T-helper 2 cell treated with Interferon-gamma antibody and Interleukin-4, amounts not matched to agents 100 ng/mL and 5 ng/mL, for 36 hours (primary cell): Measurements from ENCODE around the gene C20orf96. TPM values are rescaled to one million over a fixed set of nuclear protein-coding genes. Genes with fewer than 3 reads are reported as not detected.
"Not testable (repeated sequence)": the region's sequence is repeated elsewhere in the genome, so short reads cannot be mapped to it uniquely, and the experiment has no call there.

Experiments
- intact Hi-C: fragments of 100-400 bp; cut with micrococcal nuclease; formaldehyde crosslinking; loops from one replicate; pipeline ENCODE4 v1.15.1; 2023
- total RNA-seq: library from RNA; stranded (reverse); gene quantifications from 2 replicates; pipeline ENCODE4 v1.2.3, GENCODE V29; 2022

Gene C20orf96
- total RNA-seq, 1 donor from 2014 or later, result 6.8 TPM

DNA sequence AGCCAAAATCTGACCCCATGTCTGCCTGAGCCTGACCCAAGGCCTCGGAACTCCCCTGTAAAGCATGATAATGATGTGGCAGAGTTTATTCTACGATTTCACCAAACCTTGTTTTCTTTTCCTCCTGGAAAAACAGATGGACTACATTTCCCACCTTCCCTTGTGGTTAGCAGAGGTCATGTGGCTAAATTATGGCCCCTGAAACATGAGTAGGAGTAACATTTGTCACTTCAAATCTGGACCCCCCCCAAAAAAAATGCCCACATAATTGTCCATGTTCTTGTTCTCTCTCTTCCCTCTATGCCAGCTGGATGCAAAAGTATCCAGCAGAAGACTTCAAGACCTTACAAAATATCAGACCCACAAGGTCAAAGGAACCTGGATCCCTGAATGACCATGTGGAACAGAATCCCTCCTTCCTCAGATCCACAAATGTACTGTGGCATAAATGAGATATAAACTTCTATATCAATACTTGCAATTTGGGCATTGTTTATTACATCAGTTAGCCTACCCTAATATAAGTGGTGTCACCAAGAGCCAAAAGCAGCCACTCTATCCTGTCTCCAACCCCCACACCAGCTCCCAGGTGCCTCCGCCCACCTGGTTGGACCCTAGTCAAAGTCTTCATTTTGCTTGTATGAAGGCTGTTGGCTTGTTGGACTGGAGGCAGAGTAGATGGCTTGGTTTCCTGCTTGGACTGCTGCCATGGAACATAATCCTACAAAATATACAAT, 1.4 kb downstream of the C20orf96 start:
- intact Hi-C loops, result no loop called here

DNA sequence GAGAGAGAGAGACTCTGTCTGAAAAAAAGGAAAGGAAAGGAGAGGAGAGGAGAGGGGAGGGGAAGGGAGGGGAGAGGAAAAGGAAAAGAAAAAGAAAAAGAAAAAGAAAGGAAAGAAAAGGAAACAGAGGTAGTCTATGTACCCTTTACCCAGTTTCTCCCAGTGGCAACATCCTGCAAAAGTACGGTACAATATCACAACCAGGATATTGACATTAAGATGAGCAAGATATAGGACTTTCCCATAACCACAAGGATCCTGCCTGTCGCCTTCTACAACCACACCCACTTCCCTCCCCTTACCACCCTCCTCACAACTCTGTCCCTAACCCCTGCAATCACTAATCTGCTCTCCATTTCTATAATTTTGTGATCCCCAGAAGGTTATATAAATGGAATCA, 4.0 kb downstream of the C20orf96 start:
- intact Hi-C loops, result no loop called here

DNA sequence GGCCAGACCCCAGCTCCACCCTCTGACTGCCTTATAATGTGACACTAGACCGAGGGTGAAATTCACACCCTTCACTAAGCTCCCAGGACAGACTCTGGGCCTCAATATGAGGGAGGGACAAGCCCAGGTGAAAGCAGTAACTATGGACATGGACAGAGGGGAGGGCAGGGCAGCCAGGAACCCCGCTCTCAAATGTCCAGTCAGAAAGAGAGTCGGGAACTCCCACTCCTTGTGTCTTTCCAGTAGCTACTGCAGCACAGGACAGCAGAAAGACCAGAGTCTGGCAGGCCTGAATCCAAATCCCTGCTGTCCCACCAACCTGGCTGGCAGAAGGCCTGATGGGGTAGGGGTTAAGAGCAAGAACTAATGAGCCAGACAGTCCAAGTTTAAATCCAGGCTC, 6.4 kb downstream of the C20orf96 start:
- intact Hi-C loops, result no loop called here

DNA sequence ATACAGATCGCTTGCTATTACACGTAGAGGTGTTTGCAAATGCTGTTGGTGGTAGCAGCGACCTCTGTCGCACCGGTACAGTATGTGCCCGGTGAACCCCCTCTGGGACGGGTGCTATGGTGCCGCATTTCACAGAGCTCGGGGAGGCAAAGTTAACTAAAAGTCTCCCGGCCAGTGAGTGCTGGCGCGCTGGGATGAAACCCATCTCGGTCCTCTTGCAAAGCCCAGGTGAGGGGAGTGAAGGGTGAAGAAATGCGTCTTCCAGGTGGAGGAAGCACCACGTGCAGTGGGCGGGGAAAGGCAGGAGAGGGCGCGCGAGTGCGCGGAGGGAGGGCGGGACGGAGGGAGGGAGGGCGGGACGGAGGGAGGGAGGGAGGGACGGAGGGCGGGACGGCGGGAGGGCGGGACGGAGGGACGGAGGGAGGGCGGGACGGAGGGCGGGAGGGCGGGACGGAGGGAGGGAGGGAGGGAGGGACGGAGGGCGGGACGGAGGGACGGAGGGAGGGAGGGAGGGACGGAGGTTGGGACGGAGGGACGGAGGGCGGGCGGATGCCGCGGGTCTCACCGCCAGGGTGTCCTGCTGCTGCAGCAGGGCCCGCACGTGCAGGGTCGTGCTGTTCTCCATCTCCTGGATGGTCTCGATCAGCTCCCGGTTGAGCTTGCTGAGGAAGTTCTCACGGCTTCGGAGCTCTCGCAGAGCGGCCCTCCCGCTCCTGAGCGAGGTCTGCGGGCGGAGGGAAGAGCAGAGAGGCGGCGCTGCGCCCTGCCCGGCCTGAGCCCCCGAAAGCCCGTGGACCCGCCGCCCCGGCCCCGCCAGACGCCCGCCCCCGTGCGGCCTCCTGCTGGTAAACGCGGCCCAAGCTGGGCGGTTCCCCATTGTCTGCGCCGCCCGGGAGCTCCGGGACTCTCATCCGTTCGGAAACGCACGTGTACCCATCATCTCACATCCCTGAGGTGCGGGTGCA, 11.7 kb downstream of the C20orf96 start:
- intact Hi-C loops, result no loop called here

DNA sequence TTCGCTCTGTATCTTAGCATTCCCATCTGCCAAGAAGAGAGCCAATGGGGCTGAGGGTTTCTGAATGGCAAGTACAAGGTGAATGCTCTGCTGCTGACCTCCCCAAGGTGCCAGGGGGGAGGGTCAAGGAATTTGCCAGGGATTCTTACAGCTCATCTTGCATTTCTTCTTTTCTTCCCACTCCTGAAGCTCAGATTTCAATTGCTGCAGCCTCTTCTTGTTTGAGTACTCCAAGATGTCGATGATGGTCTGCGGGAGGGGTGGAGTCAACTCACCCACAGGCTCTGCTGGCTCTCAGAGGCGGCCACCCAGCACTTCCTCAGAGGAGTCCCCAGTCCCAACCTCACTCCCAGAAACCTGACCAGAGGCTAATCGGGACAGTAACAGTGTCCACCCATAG, 12.4 kb downstream of the C20orf96 start:
- intact Hi-C loops, result no loop called here

DNA sequence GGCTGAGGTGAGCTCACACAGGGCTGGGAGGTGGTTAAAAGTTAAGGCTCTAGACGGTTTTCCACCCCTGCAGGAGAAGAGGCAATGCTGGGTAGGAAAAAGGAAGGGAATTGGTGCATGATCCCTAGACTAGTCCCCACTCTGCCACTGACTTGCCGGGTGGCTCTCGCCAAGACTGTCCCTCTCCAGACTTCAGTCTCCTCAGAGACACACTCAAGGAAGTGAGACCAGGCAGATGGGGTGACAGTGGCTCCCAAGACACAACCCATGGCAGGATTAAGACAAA, 13.1 kb downstream of the C20orf96 start:
- intact Hi-C loops, result no loop called here

DNA sequence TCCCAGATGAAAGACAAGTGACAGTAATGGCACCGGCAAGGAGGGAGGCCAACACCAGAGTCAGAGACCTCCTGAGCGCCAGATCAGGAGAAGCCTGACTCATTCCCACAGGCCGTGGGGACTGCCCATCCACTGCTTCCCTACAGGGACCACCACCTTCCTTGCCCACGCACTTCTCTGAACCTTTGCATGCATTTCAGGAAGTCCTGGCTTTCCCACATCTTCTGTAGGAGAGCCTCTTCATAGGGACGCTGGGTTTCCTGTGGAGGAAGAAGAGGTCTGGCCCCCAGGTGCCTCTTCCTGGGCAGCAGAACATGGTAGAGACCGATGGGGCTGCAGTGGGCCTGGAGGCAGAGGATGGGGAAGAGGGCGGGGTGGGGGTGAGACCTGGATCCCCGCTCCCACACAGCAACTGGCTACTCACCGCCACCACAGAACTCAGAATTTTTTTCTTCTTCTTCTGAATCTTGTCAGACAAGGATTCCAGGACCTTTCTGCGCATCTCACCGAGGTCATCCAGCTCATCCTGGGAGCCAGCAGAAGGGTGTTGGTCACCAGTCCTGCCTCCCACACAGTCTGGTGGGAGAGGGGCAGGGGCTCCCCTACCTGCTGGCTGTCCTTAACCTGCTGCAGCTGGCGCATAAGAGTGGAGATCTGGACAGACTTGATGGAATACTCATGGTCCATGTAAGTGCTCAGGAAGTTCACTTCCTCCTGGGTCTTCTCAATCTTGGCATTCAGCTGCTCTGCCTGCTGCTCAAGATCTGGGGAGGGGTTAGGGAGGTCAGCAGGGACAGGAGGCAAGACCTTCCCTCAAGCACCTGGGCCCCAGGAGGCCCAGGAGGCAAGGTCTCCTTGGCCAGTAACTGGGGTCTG, 13.7 kb downstream of the C20orf96 start:
- intact Hi-C loops, result no loop called here

DNA sequence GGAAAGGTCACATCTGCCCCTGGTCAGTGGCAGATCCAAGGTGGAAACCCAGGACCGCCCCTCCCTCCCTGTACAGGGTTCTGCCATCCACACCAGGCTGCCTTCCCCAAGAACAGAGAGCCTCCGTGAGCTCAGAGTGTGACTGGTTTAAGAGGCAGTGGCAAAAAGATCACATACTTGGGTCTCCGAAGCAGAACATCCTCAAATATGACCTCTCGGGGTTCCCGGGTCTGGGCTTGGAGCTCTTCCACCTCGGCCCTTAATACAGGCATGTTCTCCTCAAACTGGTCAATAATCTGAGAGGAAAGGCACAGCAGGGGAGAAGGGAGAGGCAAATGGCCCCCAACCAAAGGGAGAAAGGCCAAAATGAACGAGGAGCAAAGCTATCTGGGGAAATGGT, 14.8 kb downstream of the C20orf96 start:
- intact Hi-C loops, result no loop called here

DNA sequence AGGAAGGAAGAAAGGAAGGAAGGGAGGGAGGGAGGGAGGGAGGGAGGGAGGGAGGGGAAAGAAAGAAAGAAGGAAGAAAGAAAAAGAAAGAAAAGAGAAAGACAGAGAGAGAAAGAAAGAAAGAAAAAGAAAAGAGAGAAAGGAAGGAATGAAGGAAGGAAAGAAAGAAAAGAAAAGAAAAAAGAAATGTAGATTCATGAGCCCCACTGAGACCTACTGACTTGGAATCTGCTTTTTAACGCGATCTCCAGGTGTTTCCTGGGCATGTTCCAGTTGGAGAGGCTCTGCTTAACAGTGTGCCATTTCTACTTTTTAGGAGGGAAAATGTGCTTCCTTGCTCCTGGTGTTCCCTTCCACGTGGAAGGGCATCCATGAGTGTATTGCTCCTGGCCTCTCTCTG, 16.7 kb downstream of the C20orf96 start:
- intact Hi-C loops, result no loop called here

DNA sequence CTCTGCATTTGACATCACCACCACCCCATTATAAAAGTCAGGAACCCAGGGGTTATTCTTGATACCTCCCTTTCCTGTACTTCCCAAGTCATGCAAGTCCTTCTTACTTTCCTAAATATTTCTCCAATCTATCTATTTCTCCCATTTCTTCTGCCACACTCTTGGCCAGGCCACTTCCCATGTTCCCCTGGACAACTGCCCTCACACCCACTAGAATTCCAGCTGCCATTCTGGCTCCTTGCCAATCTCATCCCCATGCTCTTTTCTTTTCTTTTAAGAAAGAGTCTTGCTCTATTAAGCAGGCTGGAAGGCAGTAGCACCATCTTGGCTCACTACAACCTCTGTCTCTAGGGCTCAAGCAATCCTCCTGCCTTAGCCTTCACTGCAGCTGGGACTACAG, 17.8 kb downstream of the C20orf96 start:
- intact Hi-C loops, result no loop called here

DNA sequence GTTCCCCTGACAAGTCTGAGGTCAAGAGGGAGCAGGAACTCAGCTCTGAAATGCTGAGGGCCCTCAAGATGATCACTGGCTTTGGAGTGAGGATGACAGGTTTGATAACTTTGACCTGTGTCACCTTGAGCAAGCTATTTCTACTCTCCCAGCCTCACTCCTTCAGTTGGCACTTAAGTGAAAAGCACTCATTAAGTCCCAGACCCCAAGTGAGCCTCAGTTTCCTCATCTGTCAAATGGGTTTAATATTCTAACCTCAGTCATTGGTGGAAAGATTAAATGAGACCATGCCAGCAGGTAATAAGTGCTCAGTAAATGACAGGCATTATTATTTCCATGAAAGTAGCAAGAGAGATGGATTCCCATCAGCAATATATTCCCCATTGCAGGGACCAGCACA, 19.0 kb downstream of the C20orf96 start:
- intact Hi-C loops, result no loop called here

DNA sequence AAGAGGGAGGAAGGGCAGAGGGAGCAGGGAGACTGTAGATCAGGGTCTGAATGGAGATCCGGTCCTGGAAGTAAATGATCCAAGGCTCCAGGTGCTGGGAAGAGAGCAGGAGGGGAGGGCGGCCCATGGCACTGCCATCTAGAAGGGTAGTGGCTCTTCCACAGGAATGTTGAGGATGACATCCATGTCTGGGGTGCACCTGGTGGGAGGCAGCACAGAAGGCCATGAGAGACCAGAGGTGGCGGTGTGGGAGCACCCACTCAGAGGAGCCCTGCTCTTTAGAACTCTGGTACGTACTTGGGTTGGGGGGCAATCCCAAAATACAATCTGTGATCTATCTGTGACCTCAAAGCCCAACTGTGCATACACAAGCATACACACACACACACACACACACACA, 19.5 kb downstream of the C20orf96 start:
- intact Hi-C loops, result no loop called here

DNA sequence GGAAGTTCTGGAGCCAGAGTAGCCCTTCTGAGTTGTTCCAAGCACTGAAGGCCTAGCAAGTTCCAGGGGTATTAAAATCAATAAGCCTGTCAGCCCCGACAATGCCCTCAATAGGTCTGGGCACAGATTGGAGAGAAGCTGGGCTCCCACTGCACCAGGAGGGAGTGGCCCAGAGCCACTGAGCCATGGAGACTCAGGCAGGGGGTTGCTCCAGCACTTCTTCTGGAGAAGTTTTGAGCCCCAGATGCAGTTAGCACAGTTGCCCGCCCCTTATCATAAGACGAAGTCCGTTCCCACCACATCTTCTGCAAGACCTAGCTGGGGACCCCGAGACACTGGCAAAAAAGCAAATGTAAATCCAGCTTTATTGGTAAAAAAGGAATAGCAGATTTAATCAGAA, 20.0 kb downstream of the C20orf96 start:
- intact Hi-C loops, result no loop called here

DNA sequence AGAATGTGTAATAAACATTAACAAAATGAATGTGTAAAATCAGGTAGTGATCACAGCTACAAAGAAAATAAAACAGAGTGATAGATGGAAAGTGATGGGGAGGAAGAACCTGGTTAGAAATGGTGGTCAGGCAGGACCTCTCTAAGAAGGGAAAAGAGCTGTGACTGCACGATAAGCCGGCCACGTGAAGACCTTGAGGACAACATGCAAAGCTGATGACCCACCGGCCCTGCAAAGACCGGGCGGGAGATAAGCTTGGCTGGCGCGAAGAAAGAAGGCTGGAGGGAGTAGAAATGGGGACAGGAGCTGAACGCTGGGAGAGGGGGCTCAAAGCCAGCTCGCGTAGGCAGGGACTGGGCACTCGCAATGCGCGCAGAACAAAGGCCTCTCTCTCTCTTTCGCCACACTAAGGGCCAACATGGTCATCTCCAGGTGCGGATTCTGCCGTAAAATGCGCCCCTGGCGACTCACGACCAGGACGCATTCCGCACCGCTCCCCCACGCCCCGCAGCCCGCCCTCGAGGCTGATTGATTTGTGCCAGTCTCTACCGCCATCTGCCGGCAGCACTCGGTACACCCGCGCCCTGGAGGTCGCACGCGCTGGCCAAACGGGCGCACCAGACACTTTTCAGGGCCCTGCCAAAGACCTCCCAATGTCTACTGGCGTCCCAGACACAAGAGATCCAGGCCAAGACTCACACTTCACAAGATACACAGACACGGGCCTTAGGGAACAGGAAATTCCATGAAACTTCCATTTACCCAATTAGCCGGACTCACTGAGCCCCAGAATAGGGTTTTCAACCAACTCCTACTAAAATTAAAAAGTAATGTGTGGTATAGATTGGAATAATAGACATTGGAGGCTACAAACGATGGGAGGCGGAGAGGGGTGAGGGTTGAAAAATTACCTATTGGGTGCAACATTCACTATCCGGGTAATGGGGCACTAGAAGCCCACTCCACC, 23.7 kb downstream of the C20orf96 start:
- intact Hi-C loops, result loop anchor here (1.0 kb wide), 2 partner anchors 58 to 63 kb away; no protein-coding TSS in a partner anchor

DNA sequence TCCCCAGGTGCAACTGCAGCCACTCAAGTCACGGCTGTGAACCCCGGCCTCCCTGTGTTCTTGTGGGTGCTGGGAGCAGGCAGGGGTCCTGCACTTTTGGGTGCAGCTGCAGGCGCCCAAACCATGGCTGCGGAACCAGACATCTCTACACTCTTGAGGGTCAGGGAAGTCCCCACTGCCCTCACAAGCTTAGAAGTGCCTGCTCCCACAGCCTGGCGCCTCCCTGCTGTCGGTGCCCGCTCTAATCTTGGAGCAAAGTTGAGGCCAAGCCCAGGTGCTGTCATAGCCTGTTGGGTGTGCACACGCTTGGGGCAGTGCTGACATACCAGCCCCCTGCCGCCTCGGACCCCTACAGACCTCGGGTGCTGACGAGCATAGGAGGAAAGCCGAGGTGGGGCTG, 26.8 kb downstream of the C20orf96 start:
- intact Hi-C loops, result no loop called here

DNA sequence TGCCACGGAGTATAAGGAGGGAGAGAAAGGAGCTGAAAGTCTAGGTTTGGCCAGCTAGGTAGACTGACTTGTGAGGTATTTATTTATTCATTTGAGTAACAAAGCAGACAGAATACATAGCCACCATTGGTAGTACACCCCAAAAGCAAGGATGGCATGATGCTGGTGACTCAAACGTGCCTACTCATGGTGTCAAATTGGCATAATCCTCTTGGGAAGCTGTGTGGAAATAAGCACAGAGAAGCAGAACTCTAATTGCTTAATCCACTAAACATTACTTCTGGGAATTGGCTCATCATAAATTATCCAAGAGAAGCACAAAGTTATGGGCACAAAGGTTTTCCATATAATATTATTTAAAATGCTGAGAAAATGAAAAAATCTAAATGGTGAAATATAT, 30.6 kb downstream of the C20orf96 start:
- intact Hi-C loops, result no loop called here

DNA sequence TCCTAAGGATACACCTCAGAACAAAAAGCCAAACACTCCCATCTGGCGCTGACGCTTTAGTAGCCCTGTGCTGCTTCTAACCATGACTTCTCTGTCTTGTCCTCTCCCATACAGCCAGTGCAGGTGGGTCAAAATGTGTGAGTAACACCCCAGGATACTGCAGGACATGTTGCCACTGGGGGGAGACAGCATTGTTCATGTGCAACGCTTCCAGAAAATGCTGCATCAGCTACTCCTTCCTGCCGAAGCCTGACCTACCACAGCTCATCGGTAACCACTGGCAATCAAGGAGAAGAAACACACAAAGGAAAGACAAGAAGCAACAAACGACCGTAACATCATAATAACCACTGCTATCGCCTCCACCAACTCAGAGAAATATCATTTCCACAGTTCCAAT, 31.6 kb downstream of the C20orf96 start:
- intact Hi-C loops, result no loop called here

DNA sequence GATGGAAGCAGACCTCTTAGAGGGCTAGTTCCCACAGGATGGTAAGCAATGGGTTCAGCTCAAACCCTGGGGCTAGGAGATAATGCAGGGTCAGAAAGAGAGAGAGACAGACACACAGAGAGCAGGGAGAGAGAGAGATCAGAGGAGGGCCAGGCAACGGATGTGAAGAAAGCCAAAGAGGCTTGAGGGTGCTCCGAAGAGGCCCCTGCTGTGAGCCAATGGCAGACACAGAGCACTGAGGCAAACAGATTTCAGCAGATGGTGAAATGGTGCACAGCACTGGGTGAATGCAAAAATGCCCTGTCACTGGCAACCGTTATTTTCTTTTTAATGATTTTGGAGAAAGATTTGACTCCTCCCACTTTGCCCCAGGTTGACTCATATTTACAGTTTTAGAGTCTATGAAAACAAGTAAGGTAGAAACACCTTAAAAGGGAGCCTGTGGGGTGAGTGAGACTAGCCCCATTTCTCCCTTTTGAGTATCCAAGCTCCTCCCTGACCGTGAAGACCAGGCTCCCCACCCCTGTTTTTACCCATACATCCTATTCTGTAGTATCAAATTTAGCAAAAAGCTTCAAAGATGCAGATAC, 32.2 kb downstream of the C20orf96 start:
- intact Hi-C loops, result no loop called here

DNA sequence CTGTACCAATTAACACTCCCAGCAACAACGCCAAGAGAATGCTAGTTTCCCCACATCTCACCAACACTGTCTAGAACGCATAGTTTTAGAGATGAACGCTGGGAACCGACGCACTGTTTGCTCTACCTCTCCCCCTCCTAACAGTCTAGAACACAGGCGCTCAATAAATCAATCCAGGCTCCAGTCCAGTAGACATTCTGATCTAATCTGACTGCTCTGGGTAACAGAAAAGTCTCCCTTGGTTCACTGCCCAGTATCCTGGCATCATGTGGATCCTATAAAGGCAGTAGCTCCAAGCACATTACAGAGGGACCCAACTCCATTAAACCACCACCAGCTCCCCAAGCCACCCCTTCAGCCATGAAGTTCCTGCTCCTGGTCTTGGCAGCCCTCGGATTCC, 33.1 kb downstream of the C20orf96 start, which contains the start of gene DEFB132:
Gene DEFB132 (plus strand): TSS at position 306 of the 400 bp plus-strand sequence. CDS start 55 bp downstream, at position 361.
- intact Hi-C loops, result no loop called here

DNA sequence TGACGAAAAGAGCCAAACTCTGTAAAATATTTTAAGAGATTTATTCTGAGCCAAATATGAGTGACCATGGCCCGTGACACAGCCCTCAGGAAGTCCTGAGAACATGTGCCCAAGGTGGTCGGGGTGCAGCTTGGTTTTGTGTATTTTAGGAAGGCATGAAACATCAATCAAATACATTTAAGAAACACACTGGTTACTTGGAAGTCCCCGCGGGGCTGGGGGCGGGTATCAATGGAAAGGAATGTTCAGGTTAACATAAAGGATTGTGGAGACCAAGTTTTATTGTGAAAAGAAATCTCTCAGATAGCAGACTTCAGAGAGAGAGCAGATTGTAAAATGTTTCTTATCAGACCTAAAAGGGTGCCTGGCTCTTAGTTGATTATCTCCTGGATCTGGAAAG, 37.1 kb downstream of the C20orf96 start:
- intact Hi-C loops, result not testable (repeated sequence)
